Measurements from ENCODE around the gene PHACTR4. TPM values are rescaled to one million over a fixed set of nuclear protein-coding genes. Genes with fewer than 3 reads are reported as not detected.

PHACTR4 gene
- total and polyA plus RNA-seq, 4 donors: 15.1 to 34.9 (median 20.6) TPM

DNA sequence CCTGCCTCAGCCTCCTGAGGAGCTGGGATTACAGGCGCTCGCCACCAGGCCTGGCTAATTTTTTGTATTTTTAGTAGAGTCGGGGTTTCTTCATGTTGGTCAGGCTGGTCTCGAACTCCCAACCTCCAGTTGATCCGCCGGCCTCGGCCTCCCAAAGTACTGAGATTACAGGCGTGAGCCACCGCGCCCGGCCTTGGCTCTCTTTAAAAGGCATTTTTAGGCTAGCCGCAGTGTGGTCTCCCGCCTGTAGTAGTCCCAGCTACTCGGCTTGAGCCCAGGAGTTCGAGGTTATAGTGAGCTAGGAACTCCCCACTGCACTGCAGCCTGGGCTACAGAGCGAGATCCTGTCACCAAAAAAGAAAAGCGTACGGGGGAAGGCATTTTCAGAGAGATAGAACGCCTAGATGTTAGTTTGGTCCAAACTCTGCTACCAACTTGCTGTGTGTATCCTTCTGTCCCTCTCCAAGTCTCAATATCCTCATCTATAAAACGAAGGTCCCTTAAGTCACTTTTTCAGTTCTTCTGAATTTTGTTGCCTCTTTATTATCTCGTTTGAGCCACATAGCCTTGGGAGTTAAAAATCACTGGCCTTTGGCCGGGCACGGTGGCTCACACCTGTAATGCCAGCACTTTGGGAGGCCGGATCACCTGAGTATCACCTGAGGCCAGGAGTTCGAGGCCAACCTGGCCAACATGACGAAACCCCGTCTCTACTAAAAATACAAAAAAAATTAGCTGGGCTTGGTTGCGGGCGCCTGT, 40.0 kb upstream of the PHACTR4 start:
- DNase-seq: peak; percentile 27 to 47 (median 32)
- H3K9ac ChIP-seq (ENCODE audit: insufficient read depth in 1 of 2, low read length in 2 of 2): peak overlapping the region; percentile 80 to 86
- TF ChIP-seq, protein P1, sequence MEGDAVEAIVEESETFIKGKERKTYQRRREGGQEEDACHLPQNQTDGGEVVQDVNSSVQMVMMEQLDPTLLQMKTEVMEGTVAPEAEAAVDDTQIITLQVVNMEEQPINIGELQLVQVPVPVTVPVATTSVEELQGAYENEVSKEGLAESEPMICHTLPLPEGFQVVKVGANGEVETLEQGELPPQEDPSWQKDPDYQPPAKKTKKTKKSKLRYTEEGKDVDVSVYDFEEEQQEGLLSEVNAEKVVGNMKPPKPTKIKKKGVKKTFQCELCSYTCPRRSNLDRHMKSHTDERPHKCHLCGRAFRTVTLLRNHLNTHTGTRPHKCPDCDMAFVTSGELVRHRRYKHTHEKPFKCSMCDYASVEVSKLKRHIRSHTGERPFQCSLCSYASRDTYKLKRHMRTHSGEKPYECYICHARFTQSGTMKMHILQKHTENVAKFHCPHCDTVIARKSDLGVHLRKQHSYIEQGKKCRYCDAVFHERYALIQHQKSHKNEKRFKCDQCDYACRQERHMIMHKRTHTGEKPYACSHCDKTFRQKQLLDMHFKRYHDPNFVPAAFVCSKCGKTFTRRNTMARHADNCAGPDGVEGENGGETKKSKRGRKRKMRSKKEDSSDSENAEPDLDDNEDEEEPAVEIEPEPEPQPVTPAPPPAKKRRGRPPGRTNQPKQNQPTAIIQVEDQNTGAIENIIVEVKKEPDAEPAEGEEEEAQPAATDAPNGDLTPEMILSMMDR (IDR thresholded peaks at IDR 0.05; ENCODE audit: control extremely low read depth, extremely low read depth): no peak
- H3K27me3 ChIP-seq (ENCODE audit: control insufficient read depth in 3 of 3, insufficient read depth in 3 of 3, low read length in 2 of 3): no peaks in the 10 kb centered on the region
- whole genome bisulfite sequencing, 2 donors: 40% methylated on average over 29 of the region's 29 CpGs
- H3K9me3 ChIP-seq (ENCODE audit: control insufficient read depth in 4 of 4, insufficient read depth in 3 of 4, low read length in 3 of 4): no peaks in the 10 kb centered on the region
- peak overlapping the region; percentile 86 to 91 for H3K27ac ChIP-seq (ENCODE audit: low read depth in 1 of 2, low read length in 1 of 2)
- peaks cover 9 to 24% (median 16%) of the 10 kb centered on the region in 4 donors for H3K36me3 ChIP-seq (ENCODE audit: control insufficient read depth in 4 of 4, insufficient read depth in 4 of 4, low read length in 4 of 4)
- H3K4me1 ChIP-seq (ENCODE audit: control insufficient read depth in 5 of 5, insufficient read depth in 5 of 5, low read length in 5 of 5): peaks cover 0 to 3% (median 2%) of the 10 kb centered on the region in 5 donors
- ATAC-seq (ENCODE audit: insufficient read depth, low FRiP score): no peak
- peak overlapping the region; percentile 62 for H3K4me3 ChIP-seq

DNA sequence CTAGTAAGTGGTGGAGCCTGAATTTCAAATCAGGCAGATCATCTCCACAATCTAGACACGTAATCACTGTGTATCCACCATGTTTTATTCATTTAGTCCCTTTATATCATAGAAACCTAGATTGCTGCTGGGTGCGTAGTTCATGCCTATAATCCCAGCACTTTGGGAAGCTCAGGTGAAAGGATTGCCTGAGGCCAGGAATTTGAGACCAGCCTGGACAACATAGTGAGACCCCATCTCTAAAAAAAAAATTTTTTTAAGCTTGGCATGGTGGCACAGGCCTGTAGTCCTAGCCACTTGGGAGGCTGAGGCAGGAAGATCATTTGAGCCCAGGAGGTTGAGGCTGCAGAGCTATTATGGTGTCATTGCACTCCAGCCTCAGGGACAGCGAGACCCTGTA, 30.6 kb upstream of the PHACTR4 start:
- WGBS, 2 donors: 95 to 99% methylated on average over 3 of the region's 3 CpGs
- no peaks in the 10 kb centered on the region for H3K27me3 ChIP-seq (ENCODE audit: control insufficient read depth in 3 of 3, insufficient read depth in 3 of 3, low read length in 2 of 3)
- H3K4me1 ChIP-seq (ENCODE audit: control insufficient read depth in 5 of 5, insufficient read depth in 5 of 5, low read length in 5 of 5): no peaks in the 10 kb centered on the region
- no peaks in the 10 kb centered on the region for H3K9me3 ChIP-seq (ENCODE audit: control insufficient read depth in 4 of 4, insufficient read depth in 3 of 4, low read length in 3 of 4)
- TF ChIP-seq, protein P1 (IDR thresholded peaks at IDR 0.05; ENCODE audit: control extremely low read depth, extremely low read depth): no peak
- no peak overlapping the region for H3K4me3 ChIP-seq
- no peak overlapping the region for H3K9ac ChIP-seq (ENCODE audit: insufficient read depth in 1 of 2, low read length in 2 of 2)
- no peak overlapping the region for H3K27ac ChIP-seq (ENCODE audit: low read depth in 1 of 2, low read length in 1 of 2)
- no peak for ATAC-seq (ENCODE audit: insufficient read depth, low FRiP score)
- H3K36me3 ChIP-seq (ENCODE audit: control insufficient read depth in 4 of 4, insufficient read depth in 4 of 4, low read length in 4 of 4): peaks cover 4 to 12% (median 6%) of the 10 kb centered on the region in 4 donors
- DNase-seq: no peak

DNA sequence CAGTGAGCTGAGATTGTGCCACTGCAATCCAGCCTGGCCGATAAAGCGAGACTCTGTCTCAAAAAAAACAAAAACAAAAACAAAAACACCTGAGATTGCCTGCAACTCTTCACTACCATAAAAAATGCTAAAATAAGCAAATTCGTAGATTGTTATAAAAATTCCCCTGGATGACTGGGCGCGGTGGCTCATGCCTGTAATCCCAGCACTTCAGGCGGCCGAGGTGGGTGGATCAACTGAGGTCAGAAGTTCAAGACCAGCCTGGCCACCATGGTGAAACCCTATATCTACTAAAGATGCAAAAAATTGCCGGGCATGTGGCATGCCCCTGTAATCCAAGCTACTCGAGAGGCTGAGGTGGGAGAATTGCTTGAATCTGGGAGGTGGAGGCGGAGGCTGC, 30.0 kb upstream of the PHACTR4 start:
- Histone ChIP-seq H3K4me3 (no peak overlapping the region), H3K36me3 (ENCODE audit: control insufficient read depth in 4 of 4, insufficient read depth in 4 of 4, low read length in 4 of 4) (peaks cover 0 to 8% (median 3%) of the 10 kb centered on the region in 4 donors), H3K9me3 (ENCODE audit: control insufficient read depth in 4 of 4, insufficient read depth in 3 of 4, low read length in 3 of 4) (no peaks in the 10 kb centered on the region), H3K27me3 (ENCODE audit: control insufficient read depth in 3 of 3, insufficient read depth in 3 of 3, low read length in 2 of 3) (no peaks in the 10 kb centered on the region), H3K27ac (ENCODE audit: low read depth in 1 of 2, low read length in 1 of 2) (no peak overlapping the region), H3K9ac (ENCODE audit: insufficient read depth in 1 of 2, low read length in 2 of 2) (no peak overlapping the region), H3K4me1 (ENCODE audit: control insufficient read depth in 5 of 5, insufficient read depth in 5 of 5, low read length in 5 of 5) (no peaks in the 10 kb centered on the region)
- ATAC-seq (ENCODE audit: insufficient read depth, low FRiP score): no peak
- DNase-seq: no peak
- TF ChIP-seq, protein P1 (IDR thresholded peaks at IDR 0.05; ENCODE audit: control extremely low read depth, extremely low read depth): no peak
- WGBS, 2 donors: 88% methylated on average over 10 of the region's 10 CpGs
